IMR-90 (cell line): ENCODE data around the gene SLCO3A1. TPM values are rescaled to one million over a fixed set of nuclear protein-coding genes. Genes with fewer than 3 reads are reported as not detected.

ENCODE experiments used
- ATAC-seq: fragments of 200-7000 bp; cut with Tn5 transposase; 2 replicates; pipeline ENCODE4 v1.9.1; 2020; ENCODE audit warnings: low read depth, mild to moderate bottlenecking, moderate library complexity
- BruUV-seq: library from RNA; stranded (reverse); fragments of 400-500 nt; replicated peaks from 2 replicates; lab custom pipeline; 2021; lab: Mats Ljungman, UMichigan
- CTCF ChIA-PET: fragments of 300-600 bp; formaldehyde crosslinking; extraction: SDS; loops from one replicate; lab custom pipeline; 2021; ENCODE audit warnings: antibody characterized with exemption; lab: Yijun Ruan, JAX
- POLR2A ChIA-PET: fragments of 300-600 bp; sonication (Branson Sonifier 250); formaldehyde crosslinking; loops from one replicate; lab custom pipeline; 2022; ENCODE audit warnings: antibody characterized with exemption; ENCODE audit not compliant: unreplicated experiment; lab: Charles Lee
- DNase-seq: peaks from one replicate; pipeline ENCODE4 v3.0.0; 2013
- H2AFZ ChIP-seq: replicated peaks from 2 replicates; pipeline ENCODE3; 2013; ENCODE audit warnings: low read length, mild to moderate bottlenecking; ENCODE audit not compliant: poor library complexity
- H2AK5ac ChIP-seq: 2 replicates; pipeline ENCODE4 v1.6.1; 2013; ENCODE audit warnings: low read depth, low read length, inconsistent platforms
- H2AK9ac ChIP-seq: replicated peaks from 2 replicates; pipeline ENCODE3; 2013; ENCODE audit warnings: mild to moderate bottlenecking, low read depth, low read length, moderate library complexity; ENCODE audit not compliant: poor library complexity
- H2BK120ac ChIP-seq: 2 replicates; pipeline ENCODE4 v1.6.1; 2013; ENCODE audit warnings: low read depth, low read length, inconsistent platforms
- H2BK15ac ChIP-seq: 3 replicates; pipeline ENCODE4 v1.6.1; 2013; ENCODE audit warnings: low read depth, low read length, inconsistent platforms
- H2BK20ac ChIP-seq: 2 replicates; pipeline ENCODE4 v1.6.1; 2013; ENCODE audit warnings: low read depth, mild to moderate bottlenecking, inconsistent platforms, low read length, moderate library complexity
- H2BK5ac ChIP-seq: 2 replicates; pipeline ENCODE4 v1.6.1; 2013; ENCODE audit warnings: mild to moderate bottlenecking, low read depth, low read length, inconsistent platforms; ENCODE audit not compliant: poor library complexity, severe bottlenecking
- H3K14ac ChIP-seq: replicated peaks from 2 replicates; pipeline ENCODE4 v1.6.1; 2013; ENCODE audit warnings: low read depth, low read length, inconsistent platforms
- H3K18ac ChIP-seq: 2 replicates; pipeline ENCODE4 v1.6.1; 2013; ENCODE audit warnings: low read depth, low read length, control low read depth
- H3K23ac ChIP-seq: 2 replicates; pipeline ENCODE4 v1.6.1; 2013; ENCODE audit warnings: low read depth, low read length, inconsistent platforms
- H3K27ac ChIP-seq: 2 replicates; pipeline ENCODE4 v1.5.1; 2013; ENCODE audit warnings: mild to moderate bottlenecking, control low read depth, low read length; ENCODE audit not compliant: insufficient read depth
- H3K27me3 ChIP-seq: 2 replicates; pipeline ENCODE4 v1.6.1; 2013; ENCODE audit warnings: low read length; ENCODE audit not compliant: control insufficient read depth, insufficient read depth
- H3K36me3 ChIP-seq: 2 replicates; pipeline ENCODE4 v1.6.1; 2013; ENCODE audit warnings: low read length, mixed read lengths; ENCODE audit not compliant: control insufficient read depth, insufficient read depth
- H3K4ac ChIP-seq: 2 replicates; pipeline ENCODE4 v1.6.1; 2013; ENCODE audit warnings: low read depth, low read length, inconsistent platforms
- H3K4me1 ChIP-seq: 2 replicates; pipeline ENCODE4 v1.6.1; 2013; ENCODE audit warnings: low read length, mixed read lengths; ENCODE audit not compliant: control insufficient read depth, insufficient read depth
- H3K4me2 ChIP-seq: 2 replicates; pipeline ENCODE4 v1.6.1; 2013; ENCODE audit warnings: low read depth, mild to moderate bottlenecking, control low read depth, low read length, moderate library complexity
- H3K4me3 ChIP-seq: 2 replicates; pipeline ENCODE4 v1.5.1; 2013; ENCODE audit warnings: low read depth, mild to moderate bottlenecking, control low read depth, low read length, moderate library complexity; ENCODE audit not compliant: insufficient read depth
- H3K56ac ChIP-seq: 2 replicates; pipeline ENCODE4 v1.6.1; 2013; ENCODE audit warnings: low read length, inconsistent platforms; ENCODE audit not compliant: insufficient read depth; ENCODE audit errors: extremely low read depth
- H3K79me1 ChIP-seq, 2 experiments: 2 replicates each; pipeline ENCODE4 v1.6.1; 2013; ENCODE audit warnings: low read length in 2 of 2, inconsistent platforms in 1 of 2, low read depth in 1 of 2
- H3K9ac ChIP-seq: 2 replicates; pipeline ENCODE4 v1.6.1; 2013; ENCODE audit warnings: low read depth, low read length, control low read depth
- H3K9me1 ChIP-seq: 2 replicates; pipeline ENCODE4 v1.6.1; 2013; ENCODE audit warnings: low read length, inconsistent platforms; ENCODE audit not compliant: insufficient read depth
- H3K9me3 ChIP-seq: 2 replicates; pipeline ENCODE4 v1.6.1; 2013; ENCODE audit warnings: low read length; ENCODE audit not compliant: control insufficient read depth, insufficient read depth
- H4K20me1 ChIP-seq: 2 replicates; pipeline ENCODE4 v1.6.1; 2013; ENCODE audit warnings: low read length, inconsistent platforms; ENCODE audit not compliant: insufficient read depth
- H4K5ac ChIP-seq: 2 replicates; pipeline ENCODE4 v1.6.1; 2013; ENCODE audit warnings: mild to moderate bottlenecking, low read depth, low read length, control low read depth
- H4K8ac ChIP-seq, 2 experiments: 2 replicates each; pipeline ENCODE4 v1.6.1; 2013; ENCODE audit warnings: low read depth in 2 of 2, low read length in 2 of 2, control low read depth in 1 of 2, inconsistent platforms in 1 of 2
- H4K91ac ChIP-seq: 2 replicates; pipeline ENCODE4 v1.6.1; 2013; ENCODE audit warnings: low read depth, low read length, inconsistent platforms; ENCODE audit not compliant: insufficient read depth
- BHLHE40 ChIP-seq: fragments of 150-350 bp; IDR thresholded peaks from 2 replicates; pipeline ENCODE4 v1.6.1; 2016; ENCODE audit warnings: mild to moderate bottlenecking, low read depth, low read length
- CEBPB ChIP-seq: IDR thresholded peaks from 2 replicates; pipeline ENCODE4 v1.6.1; 2012; ENCODE audit warnings: low read depth, low read length, improper control_type of control experiment
- CHD1 ChIP-seq: IDR thresholded peaks from 2 replicates; pipeline ENCODE4 v1.6.1; 2012; ENCODE audit warnings: low read depth, low read length, improper control_type of control experiment
- CTCF ChIP-seq: conservative IDR thresholded peaks from 2 replicates; pipeline ENCODE4 v1.5.1; 2012; ENCODE audit warnings: mild to moderate bottlenecking, low read depth, low read length, improper control_type of control experiment
- FOS ChIP-seq: fragments of 150-350 bp; IDR thresholded peaks from 2 replicates; pipeline ENCODE4 v1.6.1; 2016; ENCODE audit warnings: low read depth, low read length
- MAFK ChIP-seq: IDR thresholded peaks from 2 replicates; pipeline ENCODE4 v1.6.1; 2012; ENCODE audit warnings: low read depth, low read length, improper control_type of control experiment
- MXI1 ChIP-seq: IDR thresholded peaks from 2 replicates; pipeline ENCODE4 v1.6.1; 2012; ENCODE audit warnings: low read depth, mild to moderate bottlenecking, low read length, moderate library complexity, borderline replicate concordance
- NFE2L2 ChIP-seq: fragments of 150-350 bp; IDR thresholded peaks from 2 replicates; pipeline ENCODE4 v1.6.1; 2016; ENCODE audit warnings: low read depth, mild to moderate bottlenecking, low read length
- POLR2A ChIP-seq: IDR thresholded peaks from 2 replicates; pipeline ENCODE4 v1.6.1; 2012; ENCODE audit warnings: mild to moderate bottlenecking, low read depth, low read length
- RAD21 ChIP-seq: IDR thresholded peaks from 2 replicates; pipeline ENCODE4 v1.6.1; 2012; ENCODE audit warnings: low read length, improper control_type of control experiment
- RCOR1 ChIP-seq: IDR thresholded peaks from 2 replicates; pipeline ENCODE4 v1.6.1; 2012; ENCODE audit warnings: mild to moderate bottlenecking, low read length, improper control_type of control experiment; ENCODE audit not compliant: insufficient replicate concordance
- USF2 ChIP-seq: fragments of 150-350 bp; IDR thresholded peaks from 2 replicates; pipeline ENCODE4 v1.6.1; 2017; ENCODE audit warnings: mild to moderate bottlenecking, antibody characterized with exemption, low read length, low read depth
- WGBS, 2 experiments: methylation state at CpG; one replicate each; pipeline versions ENCODE4 v1.1.5 to v1.1.7; 2013; ENCODE audit warnings: missing lambda C conversion rate in 2 of 2; ENCODE audit not compliant: insufficient read length in 1 of 2; ENCODE audit errors: extremely low coverage in 2 of 2; 5-methylcytosine and 5-hydroxymethylcytosine counted together
- dilution Hi-C: fragments of 300-500 bp; cut with HindIII; formaldehyde crosslinking; loops from one replicate; pipeline ENCODE4 v1.14.3; 2018; ENCODE audit warnings: low sequenced_read_pairs; ENCODE audit not compliant: unreplicated experiment
- in situ Hi-C: fragments of 300-500 bp; cut with MboI; formaldehyde crosslinking; loops from 3 replicates; pipeline ENCODE4 v1.14.3; 2019; ENCODE audit warnings: low sequenced_read_pairs, inconsistent platforms, mixed read lengths
- intact Hi-C: fragments of 100-400 bp; cut with micrococcal nuclease; formaldehyde crosslinking; loops from 2 replicates; pipeline ENCODE4 v1.10.0; 2022
- polyA plus RNA-seq, 3 experiments: library from polyadenylated mRNA; depleted of rRNA; stranded (reverse); fragments of >200 nt; gene quantifications; 2 replicates each; pipeline ENCODE4 v1.2.3, GENCODE V29; 2012; ENCODE audit warnings: low replicate concordance in 1 of 3
- total RNA-seq: library from RNA; depleted of rRNA; stranded (reverse); fragments of >200 nt; gene quantifications from 2 replicates; pipeline ENCODE4 v1.2.3, GENCODE V29; 2012

Gene SLCO3A1
- total and polyA plus RNA-seq, 2 of the 4 experiments (the other 2 are of a cell fraction): 4.7 to 8.1 TPM

DNA sequence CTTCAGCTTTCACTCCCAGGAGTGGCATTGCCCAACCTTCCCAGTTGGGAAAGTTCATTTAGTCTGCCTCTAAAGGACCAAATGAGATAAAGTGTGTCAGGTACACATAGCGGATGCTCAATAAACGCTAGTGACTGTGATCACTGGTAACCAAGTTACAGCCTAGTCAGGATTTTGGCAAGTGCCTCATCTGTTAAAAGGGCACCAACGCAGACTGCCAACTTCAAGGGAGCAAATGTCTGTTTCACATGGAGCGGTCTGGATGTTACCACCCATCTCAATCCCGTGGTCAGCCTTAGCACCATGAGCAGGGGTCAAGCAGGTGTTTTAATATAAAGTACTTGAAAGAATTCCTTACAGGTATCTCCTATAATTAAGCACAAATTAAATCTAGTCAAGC lies 22.7 kb downstream of the SLCO3A1 start:
- H3K79me1 ChIP-seq: no peaks in the 10 kb centered on the region
- H2AK5ac ChIP-seq: no peak overlapping the region
- no peak overlapping the region for H2BK120ac ChIP-seq
- no peaks in the 10 kb centered on the region for H3K4me1 ChIP-seq
- H3K27ac ChIP-seq: no peak overlapping the region
- no peaks in the 10 kb centered on the region for H3K36me3 ChIP-seq
- dilution Hi-C loops (no loop called here), in situ Hi-C loops (no loop called here), intact Hi-C loops (no loop called here)
- BruUV-seq: no TSS peak
- no peaks in the 10 kb centered on the region for H3K27me3 ChIP-seq
- CTCF ChIA-PET: no interaction called here
- H3K4ac ChIP-seq: no peak overlapping the region
- ATAC-seq: no peak
- no peak overlapping the region for H4K5ac ChIP-seq
- TF ChIP-seq RCOR1: no peak
- TF ChIP-seq RAD21: no peak
- no peak for TF ChIP-seq NFE2L2
- no peak for TF ChIP-seq MAFK
- TF ChIP-seq USF2: no peak
- no peak for TF ChIP-seq FOS
- no peak for TF ChIP-seq CHD1
- no peak for TF ChIP-seq MXI1
- TF ChIP-seq POLR2A: no peak
- no peak for TF ChIP-seq CTCF
- no peak for TF ChIP-seq BHLHE40
- no peak for TF ChIP-seq CEBPB
- H2BK5ac ChIP-seq: no peak overlapping the region
- H2AFZ ChIP-seq: no peak overlapping the region
- POLR2A ChIA-PET: interaction anchor here (0.6 kb wide), 1 partner anchor 597 kb away, joined by 3 read pairs; no protein-coding TSS in a partner anchor
- H4K91ac ChIP-seq: no peak overlapping the region
- H2BK20ac ChIP-seq: no peak overlapping the region
- H3K9me1 ChIP-seq: no peaks in the 10 kb centered on the region
- H4K20me1 ChIP-seq: no peaks in the 10 kb centered on the region
- no peak overlapping the region for H3K4me2 ChIP-seq
- H4K8ac ChIP-seq: no peak overlapping the region
- H3K4me3 ChIP-seq: no peak overlapping the region
- no peak for DNase-seq
- no peak overlapping the region for H3K18ac ChIP-seq
- no peak overlapping the region for H2AK9ac ChIP-seq
- no peak overlapping the region for H2BK15ac ChIP-seq
- no peaks in the 10 kb centered on the region for H3K9me3 ChIP-seq
- H3K14ac ChIP-seq: no peak overlapping the region
- H3K23ac ChIP-seq: no peak overlapping the region
- H3K56ac ChIP-seq: no peak overlapping the region
- 88% methylated on average over 2 of the region's 5 CpGs; no CpG with 5 or more reads in 1 of the 2 experiments for WGBS, 2 experiments
- H3K9ac ChIP-seq: no peak overlapping the region
